ENCODE data around the gene STK10. TPM values are rescaled to one million over a fixed set of nuclear protein-coding genes. Genes with fewer than 3 reads are reported as not detected.

STK10 gene
- total and polyA plus RNA-seq, 9 of the 15 experiments (the other 6 are each of a cell fraction or from before 2014, with no cell fraction given): 0.30 to 6.7 (median 2.4) TPM

- ATAC-seq (no peak), DNase-seq (ENCODE audit: extremely low read depth in 1 of 4, low spot score in 3 of 4) (no peak), FAIRE-seq (no peak)
- Histone ChIP-seq H3K4me2 (ENCODE audit: insufficient read depth, low read length) (no peak overlapping the region), H3K4me1 (replicated peaks in 1 of 2; ENCODE audit: control insufficient read depth in 2 of 2, insufficient read depth in 2 of 2, low read length in 2 of 2) (peaks cover 0 to 7% of the 10 kb centered on the region in 2 experiments; a peak in 2 of 5 replicates), H3K27ac (ENCODE audit: extremely low read depth, low read depth, low read length) (no peak overlapping the region), H3K9me3 (replicated peaks; ENCODE audit: control insufficient read depth, insufficient read depth, low read depth, low read length) (no peaks in the 10 kb centered on the region), H3K9ac (ENCODE audit: insufficient read depth in 1 of 2, low read depth in 2 of 2, low read length in 2 of 2) (peak overlapping the region in 1 of 2 experiments; percentile 10; a peak in 1 of 4 replicates), H3K27me3 (ENCODE audit: control insufficient read depth in 2 of 2, insufficient read depth in 2 of 2, low read length in 2 of 2) (no peaks in the 10 kb centered on the region; a peak in 1 of 5 replicates), H2AFZ (ENCODE audit: low read depth, low read length) (no peak overlapping the region), H3K9me1 (ENCODE audit: control insufficient read depth, insufficient read depth, low read length) (peaks cover 4% of the 10 kb centered on the region), H4K20me1 (replicated peaks; ENCODE audit: control insufficient read depth, insufficient read depth, low read length) (no peaks in the 10 kb centered on the region), H3K4me3 (no peak overlapping the region), H3K79me2 (ENCODE audit: control insufficient read depth, insufficient read depth, low read length) (no peaks in the 10 kb centered on the region), H3K36me3 (ENCODE audit: control insufficient read depth, insufficient read depth, low read length) (no peaks in the 10 kb centered on the region)
- BruUV-seq (replicated peaks): no TSS peak
- in situ Hi-C loops (cut with MboI) (no loop called here), intact Hi-C loops (cut with micrococcal nuclease) (no loop called here)
- ChIA-PET POLR2A (no interaction called here), CTCF (ENCODE audit: low intra/inter-chr PET ratio) (no interaction called here)
- TF ChIP-seq ZFP36 (IDR thresholded peaks at IDR 0.05; ENCODE audit: low read depth, low read length, partially characterized antibody): no peak
- 35% methylated on average over 4 of the region's 4 CpGs for WGBS (ENCODE audit: insufficient coverage, low coverage, missing lambda C conversion rate)
Measured at GRCh38 chr5:172163346-172163745, 24.7 kb downstream of the STK10 start.

GRCh38 chr5:172162987-172163343, 25.1 kb downstream of the STK10 start:
- no peaks in the 10 kb centered on the region for H3K9me3 ChIP-seq (replicated peaks; ENCODE audit: control insufficient read depth, insufficient read depth, low read depth, low read length)
- BruUV-seq (replicated peaks): no TSS peak
- WGBS (ENCODE audit: insufficient coverage, low coverage, missing lambda C conversion rate): 31% methylated on average over 5 of the region's 5 CpGs
- no peak overlapping the region for H3K4me2 ChIP-seq (ENCODE audit: insufficient read depth, low read length)
- FAIRE-seq (no peak), ATAC-seq (no peak), DNase-seq (ENCODE audit: extremely low read depth in 1 of 4, low spot score in 3 of 4) (no peak)
- no peaks in the 10 kb centered on the region for H3K36me3 ChIP-seq (ENCODE audit: control insufficient read depth, insufficient read depth, low read length)
- no peak overlapping the region for H3K27ac ChIP-seq (ENCODE audit: extremely low read depth, low read depth, low read length)
- H3K9ac ChIP-seq (ENCODE audit: insufficient read depth in 1 of 2, low read depth in 2 of 2, low read length in 2 of 2): peak overlapping the region in 1 of 2 experiments; percentile 10; a peak in 1 of 4 replicates
- H3K4me3 ChIP-seq: no peak overlapping the region
- H3K9me1 ChIP-seq (ENCODE audit: control insufficient read depth, insufficient read depth, low read length): peaks cover 4% of the 10 kb centered on the region
- no peaks in the 10 kb centered on the region for H4K20me1 ChIP-seq (replicated peaks; ENCODE audit: control insufficient read depth, insufficient read depth, low read length)
- no peaks in the 10 kb centered on the region; a peak in 1 of 5 replicates for H3K27me3 ChIP-seq (ENCODE audit: control insufficient read depth in 2 of 2, insufficient read depth in 2 of 2, low read length in 2 of 2)
- CTCF ChIA-PET (ENCODE audit: low intra/inter-chr PET ratio): no interaction called here
- POLR2A ChIA-PET: interaction anchor here (1.0 to 1.1 kb wide), 2 partner anchors 12 to 20 kb away, joined by 4 read pairs; no protein-coding TSS in a partner anchor
- in situ Hi-C loops (cut with MboI): no loop called here
- TF ChIP-seq BCOR (IDR thresholded peaks at IDR 0.05) (0 out of 2 replicates have a peak, but pooled peaks have one; percentile 32), ZFP36 (IDR thresholded peaks at IDR 0.05; ENCODE audit: low read depth, low read length, partially characterized antibody) (peak; percentile 42), TEAD1 (CRISPR knock-in tag; IDR thresholded peaks at IDR 0.05) (no peak), PCBP2 (IDR thresholded peaks at IDR 0.05; ENCODE audit: low read depth, low read length, poor library complexity, severe bottlenecking) (no peak), GABPA (tag; conservative IDR thresholded peaks at IDR 0.05; ENCODE audit: low read depth) (no peak)
- H2AFZ ChIP-seq (ENCODE audit: low read depth, low read length): no peak overlapping the region
- peaks cover 0 to 7% of the 10 kb centered on the region in 2 experiments; a peak in 2 of 5 replicates for H3K4me1 ChIP-seq (replicated peaks in 1 of 2; ENCODE audit: control insufficient read depth in 2 of 2, insufficient read depth in 2 of 2, low read length in 2 of 2)
- no peaks in the 10 kb centered on the region for H3K79me2 ChIP-seq (ENCODE audit: control insufficient read depth, insufficient read depth, low read length)
- intact Hi-C loops (cut with micrococcal nuclease): no loop called here
